Neural progenitor cell (in vitro differentiated cells): ENCODE results near the gene CCL17.

Source experiments
- CTCF ChIP-seq: fragments of 200-600 bp; sonication (generic); IDR thresholded peaks from 2 replicates; pipeline ENCODE4 v1.5.1; 2017; ENCODE audit warnings: antibody characterized with exemption, mild to moderate bottlenecking
- EZH2phosphoT487 ChIP-seq: fragments of 200-600 bp; sonication (generic); IDR thresholded peaks from 2 replicates; pipeline ENCODE4 v1.6.1; 2017; ENCODE audit warnings: antibody characterized with exemption

DNA sequence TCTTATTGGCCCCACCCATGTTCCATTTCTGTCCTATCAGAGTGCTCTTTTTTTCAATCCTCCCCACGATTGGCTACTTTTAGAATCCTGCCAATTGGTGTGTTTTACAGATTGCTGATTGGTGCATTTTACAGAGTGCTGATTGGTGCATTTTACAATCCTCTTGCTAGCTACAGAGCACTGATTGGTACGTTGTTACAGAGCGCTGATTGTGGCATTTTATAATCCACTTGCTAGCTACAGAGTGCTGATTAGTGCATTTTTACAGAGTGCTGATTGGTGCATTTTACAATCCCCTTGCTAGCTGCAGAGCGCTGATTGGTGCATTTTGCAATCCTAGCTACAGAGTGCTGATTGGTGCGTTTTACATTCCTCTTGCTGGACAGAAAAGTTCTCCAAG lies 9.5 kb upstream of the CCL17 start:
- no peak for TF ChIP-seq CTCF
- TF ChIP-seq EZH2phosphoT487 = no peak
